Endometrial microvascular endothelial cells (primary cell): ENCODE results near the gene OXSR1. TPM values are rescaled to one million over a fixed set of nuclear protein-coding genes. Genes with fewer than 3 reads are reported as not detected.

ENCODE experiments used
- in situ Hi-C: cut with HindIII; loops from 2 replicates; pipeline ENCODE4 v1.10.0; 2017; ENCODE audit warnings: low sequenced_read_pairs, low pct_unique_long_range_greater_than_20kb; ENCODE audit errors: inconsistent ontology term
- total RNA-seq: library from RNA; depleted of rRNA; stranded (reverse); fragments of >200 nt; gene quantifications from one replicate; pipeline ENCODE4 v1.2.3, GENCODE V29; 2015; ENCODE audit errors: inconsistent ontology term

The OXSR1 gene
- total RNA-seq, 1 donor from 2014 or later = 31.7 TPM

GRCh38 chr3:38139191-38139590, 26.1 kb upstream of the OXSR1 start:
- in situ Hi-C loops = loop anchor here (25.0 kb wide), 1 partner anchor 98 kb away; no protein-coding TSS in a partner anchor

- in situ Hi-C loops = loop anchor here (25.0 kb wide), 1 partner anchor 98 kb away; no protein-coding TSS in a partner anchor
These were observed 25.7 kb upstream of the OXSR1 start for GRCh38 chr3:38139652-38140051.

GRCh38 chr3:38140326-38141172, 24.8 kb upstream of the OXSR1 start:
- in situ Hi-C loops = loop anchor here (25.0 kb wide), 1 partner anchor 97 kb away; no protein-coding TSS in a partner anchor

GRCh38 chr3:38141173-38141951, 24.0 kb upstream of the OXSR1 start:
- in situ Hi-C loops = loop anchor here (25.0 kb wide), 1 partner anchor 96 kb away; no protein-coding TSS in a partner anchor

- in situ Hi-C loops = loop anchor here (25.0 kb wide), 1 partner anchor 95 kb away; no protein-coding TSS in a partner anchor
These were observed 23.4 kb upstream of the OXSR1 start for GRCh38 chr3:38141952-38142273.

GRCh38 chr3:38142959-38143358, 22.4 kb upstream of the OXSR1 start:
- in situ Hi-C loops = loop anchor here (25.0 kb wide), 1 partner anchor 94 kb away; no protein-coding TSS in a partner anchor

GRCh38 chr3:38143511-38143910, 21.8 kb upstream of the OXSR1 start:
- in situ Hi-C loops = loop anchor here (25.0 kb wide), 1 partner anchor 94 kb away; no protein-coding TSS in a partner anchor

GRCh38 chr3:38146504-38146903, 18.8 kb upstream of the OXSR1 start:
- in situ Hi-C loops = loop anchor here (25.0 kb wide), 1 partner anchor 91 kb away; no protein-coding TSS in a partner anchor

- in situ Hi-C loops = loop anchor here (25.0 kb wide), 1 partner anchor 90 kb away; no protein-coding TSS in a partner anchor
These were observed 17.9 kb upstream of the OXSR1 start for GRCh38 chr3:38147421-38147820.

GRCh38 chr3:38148311-38148882, 16.9 kb upstream of the OXSR1 start:
- in situ Hi-C loops = loop anchor here (25.0 kb wide), 1 partner anchor 89 kb away; no protein-coding TSS in a partner anchor

GRCh38 chr3:38149708-38150107, 15.6 kb upstream of the OXSR1 start:
- in situ Hi-C loops = loop anchor here (25.0 kb wide), 1 partner anchor 88 kb away; no protein-coding TSS in a partner anchor

GRCh38 chr3:38150780-38151528, 14.4 kb upstream of the OXSR1 start:
- in situ Hi-C loops = no loop called here

- in situ Hi-C loops = no loop called here
These were observed 13.6 kb upstream of the OXSR1 start for GRCh38 chr3:38151667-38152265.

- in situ Hi-C loops = no loop called here
These were observed 12.7 kb upstream of the OXSR1 start for GRCh38 chr3:38152609-38153008.

GRCh38 chr3:38153221-38153620, 12.1 kb upstream of the OXSR1 start:
- in situ Hi-C loops = no loop called here

GRCh38 chr3:38154033-38154494, 11.3 kb upstream of the OXSR1 start:
- in situ Hi-C loops = no loop called here

GRCh38 chr3:38154625-38155255, 10.6 kb upstream of the OXSR1 start:
- in situ Hi-C loops = no loop called here
